SKM-1 treated with dmso at 0.1 percent for 144 hours (cell line): Measurements from ENCODE around the gene NGEF.
"Not testable (repeated sequence)": the region's sequence is repeated elsewhere in the genome, so short reads cannot be mapped to it uniquely, and the experiment has no call there.

Source experiments
- DNase-seq: peaks from one replicate; lab custom pipeline; 2025; ENCODE audit not compliant: unreplicated experiment; lab: John Stamatoyannopoulos, UW

Gene NGEF

GRCh38 chr2:233023007-233023760 is 10.1 kb upstream of the NGEF start:
- no peak for DNase-seq

- DNase-seq = no peak
These were observed 9.5 kb upstream of the NGEF start for GRCh38 chr2:233022561-233022960.

DNA sequence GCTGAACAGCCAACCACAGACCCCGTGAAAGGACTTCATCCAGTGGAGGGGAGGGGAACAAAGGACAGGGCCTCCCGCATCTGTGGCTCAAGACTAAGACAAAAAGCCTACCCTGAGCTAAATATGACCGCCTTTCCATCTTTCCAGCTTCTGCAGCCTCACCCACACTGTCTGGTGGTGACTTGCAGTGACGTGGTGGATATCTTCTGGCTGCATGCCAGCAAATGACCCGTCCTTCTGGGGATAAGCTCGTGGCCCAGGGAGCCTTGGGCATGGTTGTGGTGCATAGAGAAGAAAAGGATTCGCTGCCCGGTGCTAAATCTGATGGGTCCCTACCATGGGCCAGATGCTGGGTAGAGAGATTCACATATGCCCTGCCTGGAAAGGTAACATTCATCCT is 8.7 kb upstream of the NGEF start:
- no peak for DNase-seq

GRCh38 chr2:233020454-233020853 is 7.4 kb upstream of the NGEF start:
- no peak for DNase-seq

GRCh38 chr2:233019610-233020009 is 6.6 kb upstream of the NGEF start:
- DNase-seq = not testable (repeated sequence)

GRCh38 chr2:233017947-233018346 is 4.9 kb upstream of the NGEF start:
- no peak for DNase-seq

DNA sequence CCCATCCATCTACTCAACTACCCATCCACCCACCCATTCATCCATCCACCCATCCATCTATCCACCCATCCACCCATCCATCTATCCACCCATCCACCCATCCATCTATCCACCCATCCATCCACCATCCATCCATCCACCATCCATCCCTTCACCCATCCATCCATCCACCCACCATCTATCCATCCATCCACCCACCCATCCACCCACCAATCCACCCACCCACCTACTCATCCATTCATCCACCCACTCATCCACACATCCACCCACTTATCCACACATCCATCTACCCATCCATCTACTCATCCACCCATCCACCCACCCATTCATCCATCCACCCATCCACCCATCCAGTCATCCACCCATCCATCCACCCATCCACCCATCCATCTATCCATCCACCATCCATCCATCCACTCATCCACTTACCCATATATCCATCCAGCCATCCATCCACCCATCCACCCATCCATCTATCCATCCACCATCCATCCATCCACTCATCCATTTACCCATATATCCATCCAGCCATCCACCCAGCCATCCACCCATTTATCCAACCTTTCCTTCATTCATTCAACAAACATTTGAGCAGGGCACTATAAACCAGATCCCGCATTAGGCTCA is 2.1 kb upstream of the NGEF start:
- DNase-seq = no peak

DNA sequence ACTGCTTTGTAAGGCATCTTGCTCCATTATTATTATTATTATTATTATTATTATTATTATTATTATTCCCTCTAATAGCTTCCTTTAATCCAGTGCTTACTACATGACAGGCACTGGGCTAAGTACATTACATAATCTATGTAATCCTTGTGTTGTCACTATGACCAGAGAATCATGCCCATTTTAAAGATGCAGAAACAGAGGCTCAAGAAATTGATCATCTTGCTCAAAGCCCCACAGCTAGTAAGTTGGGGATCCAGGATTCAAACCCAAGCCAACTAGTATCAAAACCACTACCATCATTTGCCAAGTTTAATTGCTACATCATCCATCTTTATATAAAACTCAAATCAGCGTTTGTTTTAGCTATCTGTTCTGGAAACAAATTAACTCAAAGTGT is 594 bp upstream of the NGEF start:
- DNase-seq = no peak

- DNase-seq = no peak
These were observed 620 bp downstream of the NGEF start for GRCh38 chr2:233012301-233012971.

GRCh38 chr2:233011702-233012131 is 1.3 kb downstream of the NGEF start:
- DNase-seq = no peak

GRCh38 chr2:233011268-233011650 is 1.8 kb downstream of the NGEF start:
- no peak for DNase-seq

DNA sequence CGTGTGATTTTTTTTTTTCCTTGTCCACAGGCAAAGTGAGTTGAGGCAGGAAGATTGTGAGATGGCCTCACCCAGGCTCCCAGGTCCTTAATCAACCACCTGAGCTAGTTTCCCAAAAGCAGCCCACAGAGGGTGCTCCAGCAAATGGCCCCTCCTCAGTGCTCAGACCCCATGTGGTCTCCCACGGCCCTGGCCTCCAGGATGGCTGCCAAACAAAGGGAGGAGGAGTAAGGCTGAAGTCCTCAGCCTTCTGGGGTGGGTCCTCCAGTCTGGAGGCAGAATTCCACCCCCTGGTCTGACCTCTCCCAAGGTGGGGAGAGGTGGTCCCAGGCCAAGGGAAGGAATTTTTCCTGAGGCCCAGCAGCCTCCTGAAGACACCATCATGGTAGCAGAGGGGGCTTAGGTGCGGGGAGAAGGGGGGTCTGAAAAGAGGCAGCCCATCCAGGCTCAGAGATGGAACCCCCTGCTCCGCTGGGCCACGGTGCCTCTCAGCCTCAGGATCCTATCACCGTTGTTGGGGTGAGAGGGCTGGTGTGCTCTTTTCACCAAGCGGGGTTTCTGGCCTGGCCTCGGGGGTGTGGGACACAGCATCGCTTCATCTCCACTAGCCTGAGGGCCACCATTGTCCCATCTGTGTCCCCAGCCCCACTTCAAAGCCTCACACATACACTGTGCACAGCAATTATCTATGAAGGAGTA is 2.3 kb downstream of the NGEF start:
- no peak for DNase-seq

- no peak for DNase-seq
These were observed 3.4 kb downstream of the NGEF start for GRCh38 chr2:233009661-233010060.

GRCh38 chr2:233007739-233008138 is 5.3 kb downstream of the NGEF start:
- DNase-seq = no peak

GRCh38 chr2:233007270-233007669 is 5.8 kb downstream of the NGEF start:
- no peak for DNase-seq

DNA sequence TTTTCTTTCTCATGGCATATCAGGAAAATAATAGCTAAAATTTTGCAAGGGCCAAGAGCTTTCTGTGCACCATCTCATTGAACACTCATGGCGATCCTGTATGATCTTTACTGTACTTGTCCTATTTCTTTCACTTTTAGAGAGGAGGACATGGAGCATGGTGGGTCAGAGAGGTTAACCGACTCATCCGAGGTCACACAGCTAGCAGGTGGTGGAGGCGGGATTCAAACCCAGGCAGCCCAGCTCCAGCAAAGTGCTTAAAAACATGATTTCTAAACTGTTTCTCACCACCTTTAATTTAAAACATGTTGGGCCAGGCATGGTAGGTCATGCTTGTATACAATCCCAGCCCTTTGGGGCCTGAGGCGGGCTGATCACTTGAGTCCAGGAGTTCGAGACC is 6.4 kb downstream of the NGEF start:
- no peak for DNase-seq

DNA sequence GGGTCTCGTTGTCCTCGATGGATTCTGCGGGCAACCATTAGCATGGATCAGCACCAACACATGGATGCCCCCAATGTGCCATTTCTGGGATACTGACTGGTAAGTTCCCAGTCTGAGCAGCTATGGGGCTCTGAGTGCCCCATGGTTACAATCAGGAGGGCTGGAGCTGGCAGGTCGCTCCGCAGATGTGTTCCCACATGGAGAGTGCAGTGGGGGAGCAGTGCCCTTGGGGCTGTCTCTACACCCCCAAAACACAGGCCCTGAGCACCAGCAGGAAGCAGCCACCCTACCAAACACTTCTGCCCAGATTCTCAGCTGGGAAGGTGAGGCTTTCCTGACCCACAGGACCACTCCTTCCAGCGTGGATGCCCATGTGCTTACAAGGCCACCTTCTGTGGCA is 8.0 kb downstream of the NGEF start:
- no peak for DNase-seq

DNA sequence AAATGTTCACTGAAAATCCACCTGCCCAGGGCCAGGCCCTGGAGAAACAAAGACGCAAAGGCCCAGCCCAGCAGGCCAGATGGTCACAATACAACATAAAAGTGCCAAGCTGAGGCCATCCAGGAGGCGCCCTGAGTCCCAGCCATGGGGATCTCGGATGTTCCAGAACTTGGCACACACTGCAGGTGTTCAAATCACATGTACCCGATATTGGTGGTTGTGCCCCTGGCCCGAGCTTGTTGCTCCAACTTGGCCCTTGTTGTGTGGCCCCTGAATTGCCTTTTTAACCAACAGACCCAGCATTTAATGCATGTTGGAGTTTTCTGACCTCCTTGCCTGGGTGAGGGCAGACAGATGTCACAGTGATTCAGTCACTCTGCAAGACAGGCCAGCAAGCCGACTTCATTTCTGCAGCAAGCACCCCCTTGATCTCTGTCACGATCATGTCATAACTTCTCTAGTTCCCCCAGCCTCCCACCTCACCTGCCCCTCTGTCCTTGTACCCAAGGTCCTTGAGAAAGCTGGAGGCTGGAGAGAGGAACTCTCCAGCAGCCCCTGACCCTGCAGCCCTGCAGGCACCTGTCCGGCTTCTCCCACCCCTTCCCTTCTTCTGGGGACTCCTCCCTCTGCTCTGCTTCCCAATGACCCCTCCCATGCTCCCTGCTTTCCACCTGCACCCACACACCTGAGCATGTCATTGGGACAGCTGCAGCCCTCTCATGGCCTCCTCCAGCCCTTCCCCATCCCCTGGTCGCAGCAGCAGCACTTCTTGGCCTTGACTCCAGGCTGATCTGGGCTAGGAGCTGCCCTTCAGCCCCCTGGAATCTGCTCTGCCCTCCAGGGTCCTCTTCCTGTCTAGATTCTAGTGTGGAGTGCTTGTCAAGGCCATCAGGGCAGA is 9.1 kb downstream of the NGEF start:
- DNase-seq = no peak

DNA sequence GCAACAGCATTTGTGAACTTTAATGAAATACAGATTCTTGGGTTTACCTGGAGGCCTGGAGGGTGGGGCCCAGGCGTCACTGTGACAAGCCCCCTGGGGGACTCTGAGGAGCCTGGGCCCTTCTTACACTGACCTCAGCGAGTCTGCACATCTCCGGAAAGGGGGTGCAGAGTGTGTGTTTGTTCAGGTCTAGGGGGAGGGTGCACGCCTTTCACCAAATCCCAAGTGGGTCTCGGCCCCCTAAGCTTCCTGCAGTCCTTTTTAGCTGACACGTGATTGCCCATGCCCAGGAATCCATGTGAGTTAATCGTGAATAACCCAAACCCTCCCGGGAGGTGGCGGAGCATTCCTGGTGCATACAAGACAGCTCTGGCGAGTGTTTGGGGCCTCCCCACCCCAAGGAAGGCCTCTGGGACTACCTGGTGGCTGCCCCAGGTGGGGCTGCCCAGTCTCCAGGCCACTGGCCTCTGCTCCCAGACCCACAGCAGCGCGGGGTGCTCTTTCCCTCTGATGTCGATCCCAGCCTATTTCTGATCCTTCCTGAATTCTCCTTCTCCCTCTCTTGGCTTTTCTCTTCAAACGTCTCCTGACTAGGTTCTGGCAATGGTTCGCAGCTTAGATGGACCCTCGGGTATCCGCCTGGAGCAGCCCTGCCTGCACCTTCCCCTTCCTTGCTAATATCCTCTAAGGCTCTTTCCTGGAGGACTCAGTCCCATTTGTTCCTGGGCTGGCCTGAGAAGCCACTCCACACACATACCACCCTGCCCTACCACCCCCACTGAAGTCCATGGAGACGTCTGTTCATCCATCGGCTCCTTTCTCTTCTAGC is 10.0 kb downstream of the NGEF start:
- no peak for DNase-seq
